Fibroblast of lung (primary cell): ENCODE results near the gene METTL1. TPM values are rescaled to one million over a fixed set of nuclear protein-coding genes. Genes with fewer than 3 reads are reported as not detected.

Experiments used
- DNase-seq, 2 donors: peaks; one replicate each; pipeline versions ENCODE4 v3.0.0 to v3.0.0-alpha.2; 2010; ENCODE audit warnings: low read depth in 2 of 2
- H2AFZ ChIP-seq: 2 replicates; pipeline ENCODE4 v1.5.1; 2012; ENCODE audit warnings: low read length, control low read depth, inconsistent platforms
- H3K27ac ChIP-seq: 2 replicates; pipeline ENCODE4 v1.5.1; 2011; ENCODE audit warnings: low read length, control low read depth; ENCODE audit not compliant: insufficient read depth
- H3K27me3 ChIP-seq: 2 replicates; pipeline ENCODE4 v1.5.1; 2011; ENCODE audit warnings: mild to moderate bottlenecking, low read length; ENCODE audit not compliant: control insufficient read depth, insufficient read depth
- H3K36me3 ChIP-seq: 2 replicates; pipeline ENCODE4 v1.5.1; 2011; ENCODE audit warnings: low read length; ENCODE audit not compliant: control insufficient read depth, insufficient read depth
- H3K4me1 ChIP-seq: 2 replicates; pipeline ENCODE4 v1.5.1; 2011; ENCODE audit warnings: low read length; ENCODE audit not compliant: control insufficient read depth, insufficient read depth; ENCODE audit errors: extremely low read depth
- H3K4me2 ChIP-seq: 2 replicates; pipeline ENCODE4 v1.5.1; 2011; ENCODE audit warnings: low read length, control low read depth; ENCODE audit not compliant: insufficient read depth; ENCODE audit errors: extremely low read depth
- H3K4me3 ChIP-seq, 4 experiments: fragments of 200-600 bp in 1 of 4; sonication (generic) in 1 of 4; replicated peaks in 1 of 4; 2 replicates each; pipeline ENCODE4 v1.5.1; 2011 to 2016; ENCODE audit warnings: low read length in 4 of 4, low read depth in 3 of 4, mild to moderate bottlenecking in 3 of 4, control low read depth in 2 of 4, inconsistent platforms in 1 of 4, mixed read lengths in 1 of 4; ENCODE audit not compliant: insufficient read depth in 1 of 4; ENCODE audit errors: control extremely low read depth in 1 of 4
- H3K79me2 ChIP-seq: 2 replicates; pipeline ENCODE4 v1.5.1; 2012; ENCODE audit warnings: mild to moderate bottlenecking, low read length, inconsistent platforms; ENCODE audit not compliant: control insufficient read depth, insufficient read depth
- H3K9ac ChIP-seq: 2 replicates; pipeline ENCODE4 v1.5.1; 2011; ENCODE audit warnings: mild to moderate bottlenecking, low read length, control low read depth; ENCODE audit not compliant: insufficient read depth
- H3K9me3 ChIP-seq: 2 replicates; pipeline ENCODE4 v1.5.1; 2012; ENCODE audit warnings: low read depth, low read length; ENCODE audit not compliant: control insufficient read depth, insufficient read depth
- H4K20me1 ChIP-seq: 2 replicates; pipeline ENCODE4 v1.5.1; 2011; ENCODE audit warnings: low read length; ENCODE audit not compliant: control insufficient read depth, insufficient read depth; ENCODE audit errors: extremely low read depth
- EZH2 ChIP-seq: IDR thresholded peaks from 2 replicates; pipeline ENCODE4 v1.5.1; 2012; ENCODE audit warnings: low read length, control low read depth, mild to moderate bottlenecking; ENCODE audit errors: missing control alignments
- polyA plus RNA-seq, 2 donors: library from polyadenylated mRNA; depleted of rRNA in 1 of 2; stranded (reverse) in 1 of 2; unstranded in 1 of 2; fragments of >200 nt; gene quantifications; 2 replicates each; pipeline ENCODE4 v1.2.1, GENCODE V29; 2011 to 2012; ENCODE audit warnings: missing spikeins in 1 of 2
- total RNA-seq: library from RNA; depleted of rRNA; stranded (reverse); fragments of >200 nt; gene quantifications from 2 replicates; pipeline ENCODE4 v1.2.1, GENCODE V29; 2014
- TF ChIP-seq, protein P1 (sequence below), 2 donors: IDR thresholded peaks in 1 of 2; conservative IDR thresholded peaks in 1 of 2; 1 replicate in 1 of 2; 2 replicates in 1 of 2; pipeline ENCODE4 v1.5.1; 2011 to 2012; ENCODE audit warnings: low read length in 2 of 2, control low read depth in 1 of 2, inconsistent platforms in 1 of 2, low read depth in 1 of 2, mild to moderate bottlenecking in 1 of 2

METTL1 gene
- total and polyA plus RNA-seq, 2 donors (not counting 1 experiment from before 2014, with no cell fraction given) = 3.5 to 16.9 TPM

- TF ChIP-seq, protein P1, sequence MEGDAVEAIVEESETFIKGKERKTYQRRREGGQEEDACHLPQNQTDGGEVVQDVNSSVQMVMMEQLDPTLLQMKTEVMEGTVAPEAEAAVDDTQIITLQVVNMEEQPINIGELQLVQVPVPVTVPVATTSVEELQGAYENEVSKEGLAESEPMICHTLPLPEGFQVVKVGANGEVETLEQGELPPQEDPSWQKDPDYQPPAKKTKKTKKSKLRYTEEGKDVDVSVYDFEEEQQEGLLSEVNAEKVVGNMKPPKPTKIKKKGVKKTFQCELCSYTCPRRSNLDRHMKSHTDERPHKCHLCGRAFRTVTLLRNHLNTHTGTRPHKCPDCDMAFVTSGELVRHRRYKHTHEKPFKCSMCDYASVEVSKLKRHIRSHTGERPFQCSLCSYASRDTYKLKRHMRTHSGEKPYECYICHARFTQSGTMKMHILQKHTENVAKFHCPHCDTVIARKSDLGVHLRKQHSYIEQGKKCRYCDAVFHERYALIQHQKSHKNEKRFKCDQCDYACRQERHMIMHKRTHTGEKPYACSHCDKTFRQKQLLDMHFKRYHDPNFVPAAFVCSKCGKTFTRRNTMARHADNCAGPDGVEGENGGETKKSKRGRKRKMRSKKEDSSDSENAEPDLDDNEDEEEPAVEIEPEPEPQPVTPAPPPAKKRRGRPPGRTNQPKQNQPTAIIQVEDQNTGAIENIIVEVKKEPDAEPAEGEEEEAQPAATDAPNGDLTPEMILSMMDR (conservative IDR thresholded peaks at IDR 0.05 in 1 of 2, IDR thresholded peaks at IDR 0.05 in 1 of 2; ENCODE audit: low read depth in 1 of 2, low read length in 2 of 2) = no peak
- no peak for TF ChIP-seq EZH2
- H2AFZ ChIP-seq = no peak overlapping the region
- H3K4me3 ChIP-seq = no peak overlapping the region
- H3K9me3 ChIP-seq = no peaks in the 10 kb centered on the region
- H3K27me3 ChIP-seq = peaks cover 54% of the 10 kb centered on the region
- H3K9ac ChIP-seq = no peak overlapping the region
- no peaks in the 10 kb centered on the region for H3K79me2 ChIP-seq
- peaks cover 3% of the 10 kb centered on the region for H3K4me1 ChIP-seq
- no peak for DNase-seq
- H3K36me3 ChIP-seq = no peaks in the 10 kb centered on the region
- no peaks in the 10 kb centered on the region for H4K20me1 ChIP-seq
- no peak overlapping the region for H3K27ac ChIP-seq
- no peak overlapping the region for H3K4me2 ChIP-seq
Observed at GRCh38 chr12:57733928-57734327, 38.0 kb downstream of the METTL1 start.

GRCh38 chr12:57732726-57733593 lies 38.9 kb downstream of the METTL1 start:
- no peak overlapping the region for H3K9ac ChIP-seq
- H3K4me2 ChIP-seq = no peak overlapping the region
- H3K27me3 ChIP-seq = peaks cover 53% of the 10 kb centered on the region
- H3K36me3 ChIP-seq = no peaks in the 10 kb centered on the region
- no peak overlapping the region for H3K27ac ChIP-seq
- TF ChIP-seq, protein P1 (conservative IDR thresholded peaks at IDR 0.05 in 1 of 2, IDR thresholded peaks at IDR 0.05 in 1 of 2; ENCODE audit: low read depth in 1 of 2, low read length in 2 of 2) = no peak
- no peak for TF ChIP-seq EZH2
- no peaks in the 10 kb centered on the region for H4K20me1 ChIP-seq
- no peaks in the 10 kb centered on the region for H3K79me2 ChIP-seq
- no peak overlapping the region for H3K4me3 ChIP-seq
- no peaks in the 10 kb centered on the region for H3K9me3 ChIP-seq
- peaks cover 3% of the 10 kb centered on the region for H3K4me1 ChIP-seq
- DNase-seq = no peak
- H2AFZ ChIP-seq = no peak overlapping the region

DNA sequence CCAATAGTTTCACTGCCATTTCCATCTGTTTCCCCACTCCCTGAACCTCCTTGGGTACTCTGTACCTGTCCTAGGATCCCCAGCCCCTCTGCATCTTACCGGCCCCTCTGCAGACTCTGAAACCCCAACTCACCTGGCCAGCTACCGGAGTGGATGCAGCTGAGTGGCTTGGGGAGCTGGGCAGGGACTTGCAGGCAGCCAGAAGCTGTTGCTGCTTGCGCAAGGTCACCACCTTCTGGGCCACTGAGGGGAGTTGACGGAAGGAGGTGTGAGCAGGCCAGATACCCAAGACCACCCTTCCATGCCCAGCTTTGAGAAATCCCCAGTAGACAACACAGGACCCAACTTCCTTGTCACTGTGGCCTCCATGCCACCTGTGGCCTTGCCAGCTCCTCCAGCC lies 39.6 kb downstream of the METTL1 start:
- peaks cover 4% of the 10 kb centered on the region for H3K4me1 ChIP-seq
- H3K4me2 ChIP-seq = no peak overlapping the region
- no peaks in the 10 kb centered on the region for H3K79me2 ChIP-seq
- H3K27ac ChIP-seq = no peak overlapping the region
- peaks cover 47% of the 10 kb centered on the region for H3K27me3 ChIP-seq
- TF ChIP-seq EZH2 = no peak
- TF ChIP-seq, protein P1 (conservative IDR thresholded peaks at IDR 0.05 in 1 of 2, IDR thresholded peaks at IDR 0.05 in 1 of 2; ENCODE audit: low read depth in 1 of 2, low read length in 2 of 2) = no peak
- peaks cover 3% of the 10 kb centered on the region for H3K36me3 ChIP-seq
- H4K20me1 ChIP-seq = no peaks in the 10 kb centered on the region
- H3K4me3 ChIP-seq = no peak overlapping the region
- no peaks in the 10 kb centered on the region for H3K9me3 ChIP-seq
- DNase-seq = no peak
- no peak overlapping the region for H2AFZ ChIP-seq
- no peak overlapping the region for H3K9ac ChIP-seq
